Measurements from ENCODE around the gene TMEM63A. TPM values are rescaled to one million over a fixed set of nuclear protein-coding genes. Genes with fewer than 3 reads are reported as not detected.

Gene TMEM63A
- total and polyA plus RNA-seq, 10 of the 15 experiments (the other 5 are each of a cell fraction or from before 2014, with no cell fraction given), result 1.3 to 33.5 (median 15.2) TPM

GRCh38 chr1:225874431-225874830 is 7.7 kb downstream of the TMEM63A start:
- TF ChIP-seq BCL11A (IDR thresholded peaks at IDR 0.05; ENCODE audit: low read depth, low read length) (no peak), EZH2 (IDR thresholded peaks at IDR 0.05; ENCODE audit: borderline replicate concordance, control insufficient read depth, low read depth, low read length) (no peak), STAT1 (conservative IDR thresholded peaks at IDR 0.05) (no peak), NFYB (IDR thresholded peaks at IDR 0.05; ENCODE audit: insufficient read depth, low read depth, low read length) (no peak), E2F4 (IDR thresholded peaks at IDR 0.05; ENCODE audit: low read depth, low read length) (no peak), RAD21 (IDR thresholded peaks at IDR 0.05; ENCODE audit: insufficient read depth, low read depth, low read length) (no peak), JUND (IDR thresholded peaks at IDR 0.05; ENCODE audit: low read depth, low read length) (no peak), SMC3 (IDR thresholded peaks at IDR 0.05; ENCODE audit: borderline replicate concordance, low read length) (no peak), MEF2A (IDR thresholded peaks at IDR 0.05; ENCODE audit: insufficient read depth, low read depth, low read length) (no peak), BCLAF1 (IDR thresholded peaks at IDR 0.05) (no peak)
- CTCF ChIA-PET, result no interaction called here
- no peaks in the 10 kb centered on the region for H3K9me3 ChIP-seq (replicated peaks; ENCODE audit: control insufficient read depth, insufficient read depth, low read length)
- no peaks in the 10 kb centered on the region; the same call in 1 of the 2 replicates for H3K79me2 ChIP-seq (ENCODE audit: control insufficient read depth, insufficient read depth, low read length)
- intact Hi-C loops (cut with micrococcal nuclease; ENCODE audit: unreplicated experiment) (no loop called here), in situ Hi-C loops (cut with MboI) (no loop called here)
- no peak overlapping the region for H3K4me2 ChIP-seq (ENCODE audit: control insufficient read depth, insufficient read depth)
- POLR2A ChIA-PET, result no interaction called here
- ATAC-seq (no peak), DNase-seq (ENCODE audit: low read depth, low spot score) (no peak), FAIRE-seq (no peak)
- 93% methylated on average over 11 of the region's 11 CpGs for WGBS (ENCODE audit: insufficient coverage, insufficient replicate concordance, low lambda C conversion rate, missing lambda C conversion rate)
- RAD21 ChIA-PET (ENCODE audit: unreplicated experiment), result no interaction called here
- 0 out of 2 replicates have a peak, but pooled peaks cover 1% of the 10 kb centered on the region for H4K20me1 ChIP-seq (ENCODE audit: control insufficient read depth, insufficient read depth)
- no TSS peak for BruUV-seq (replicated peaks)
- no peak overlapping the region for H3K4me3 ChIP-seq
- H3K9ac ChIP-seq (ENCODE audit: control insufficient read depth, insufficient read depth, low read length), result no peak overlapping the region
- H3K27ac ChIP-seq (ENCODE audit: control insufficient read depth, insufficient read depth), result no peak overlapping the region
- H3K4me1 ChIP-seq (ENCODE audit: control insufficient read depth, insufficient read depth, low read length), result peaks cover 5% of the 10 kb centered on the region
- SMC1A ChIA-PET (ENCODE audit: uncharacterized antibody, unreplicated experiment), result no interaction called here
- H2AFZ ChIP-seq (ENCODE audit: control insufficient read depth, low read depth, low read length), result no peak overlapping the region
- H3K27me3 ChIP-seq (replicated peaks in 1 of 2; ENCODE audit: control insufficient read depth in 2 of 2, insufficient read depth in 2 of 2, low read length in 1 of 2), result no peaks in the 10 kb centered on the region
- H3K36me3 ChIP-seq (ENCODE audit: control insufficient read depth in 2 of 2, insufficient read depth in 2 of 2, low read length in 1 of 2), result peaks cover 4 to 9% of the 10 kb centered on the region in 2 experiments; a peak in 3 of 4 replicates
